ENCODE data around the gene AARS1. TPM values are rescaled to one million over a fixed set of nuclear protein-coding genes. Genes with fewer than 3 reads are reported as not detected.
"Not testable (repeated sequence)": the region's sequence is repeated elsewhere in the genome, so short reads cannot be mapped to it uniquely, and the experiment has no call there.

AARS1 gene
- total RNA-seq, 2 experiments from 2014 or later, result 10.3 to 11.1 TPM

DNA sequence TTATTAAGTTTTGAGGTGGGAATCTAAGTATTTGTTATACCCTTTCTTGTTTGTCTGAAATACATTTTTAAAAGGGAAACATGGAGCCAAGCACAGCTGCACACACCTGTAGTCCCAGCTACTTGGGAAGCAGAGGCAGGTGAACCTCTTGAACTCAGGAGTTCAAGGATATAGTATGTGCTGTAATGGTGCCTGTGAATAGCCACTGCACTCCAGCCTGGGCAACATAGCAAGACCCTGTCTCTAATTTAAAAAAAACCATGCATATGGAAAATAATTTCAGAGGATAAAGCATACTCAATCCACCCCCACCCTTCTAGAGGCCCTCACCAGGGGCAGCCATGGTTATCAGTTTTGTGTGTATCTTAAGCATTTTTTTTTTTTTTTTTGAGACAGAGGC, 6.3 kb upstream of the AARS1 start:
- no peaks in the 10 kb centered on the region for H3K9me3 ChIP-seq (ENCODE audit: control insufficient read depth in 1 of 2, insufficient read depth in 1 of 2, low read length in 2 of 2)
- Mint-ChIP-seq H3K9me3 (no peaks in the 10 kb centered on the region), H3K4me3 (no peak overlapping the region), H3K4me1 (ENCODE audit: low read depth) (peaks cover 23% of the 10 kb centered on the region), H3K27ac (no peak overlapping the region), H3K27me3 (no peaks in the 10 kb centered on the region), H3K36me3 (ENCODE audit: low read depth) (peaks cover 19% of the 10 kb centered on the region)
- CTCF ChIA-PET, result no interaction called here
- H3K4me1 ChIP-seq (ENCODE audit: insufficient read depth, low read length), result peaks cover 20% of the 10 kb centered on the region
- intact Hi-C loops (cut with DNase I, micrococcal nuclease), result no loop called here
- no peak for ATAC-seq (ENCODE audit: poor library complexity)
- TF ChIP-seq, protein P1, sequence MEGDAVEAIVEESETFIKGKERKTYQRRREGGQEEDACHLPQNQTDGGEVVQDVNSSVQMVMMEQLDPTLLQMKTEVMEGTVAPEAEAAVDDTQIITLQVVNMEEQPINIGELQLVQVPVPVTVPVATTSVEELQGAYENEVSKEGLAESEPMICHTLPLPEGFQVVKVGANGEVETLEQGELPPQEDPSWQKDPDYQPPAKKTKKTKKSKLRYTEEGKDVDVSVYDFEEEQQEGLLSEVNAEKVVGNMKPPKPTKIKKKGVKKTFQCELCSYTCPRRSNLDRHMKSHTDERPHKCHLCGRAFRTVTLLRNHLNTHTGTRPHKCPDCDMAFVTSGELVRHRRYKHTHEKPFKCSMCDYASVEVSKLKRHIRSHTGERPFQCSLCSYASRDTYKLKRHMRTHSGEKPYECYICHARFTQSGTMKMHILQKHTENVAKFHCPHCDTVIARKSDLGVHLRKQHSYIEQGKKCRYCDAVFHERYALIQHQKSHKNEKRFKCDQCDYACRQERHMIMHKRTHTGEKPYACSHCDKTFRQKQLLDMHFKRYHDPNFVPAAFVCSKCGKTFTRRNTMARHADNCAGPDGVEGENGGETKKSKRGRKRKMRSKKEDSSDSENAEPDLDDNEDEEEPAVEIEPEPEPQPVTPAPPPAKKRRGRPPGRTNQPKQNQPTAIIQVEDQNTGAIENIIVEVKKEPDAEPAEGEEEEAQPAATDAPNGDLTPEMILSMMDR (IDR thresholded peaks at IDR 0.05), result no peak
- H3K4me3 ChIP-seq (ENCODE audit: low read length), result no peak overlapping the region
- H3K36me3 ChIP-seq (ENCODE audit: insufficient read depth, low read length), result no peaks in the 10 kb centered on the region
- no peaks in the 10 kb centered on the region for H3K27me3 ChIP-seq (ENCODE audit: control insufficient read depth in 1 of 2, insufficient read depth in 2 of 2, low read length in 2 of 2)
- no peak for DNase-seq
- H3K27ac ChIP-seq (ENCODE audit: low read depth in 1 of 2, low read length in 2 of 2), result no peak overlapping the region
- POLR2A ChIA-PET, result no interaction called here

GRCh38 chr16:70294385-70295025, 5.2 kb upstream of the AARS1 start:
- Histone ChIP-seq H3K4me1 (ENCODE audit: insufficient read depth, low read length) (peaks cover 15% of the 10 kb centered on the region), H3K9me3 (ENCODE audit: control insufficient read depth in 1 of 2, insufficient read depth in 1 of 2, low read length in 2 of 2) (no peaks in the 10 kb centered on the region), H3K4me3 (ENCODE audit: low read length) (no peak overlapping the region), H3K27ac (ENCODE audit: low read depth in 1 of 2, low read length in 2 of 2) (no peak overlapping the region), H3K36me3 (ENCODE audit: insufficient read depth, low read length) (no peaks in the 10 kb centered on the region), H3K27me3 (ENCODE audit: control insufficient read depth in 1 of 2, insufficient read depth in 2 of 2, low read length in 2 of 2) (no peaks in the 10 kb centered on the region)
- POLR2A ChIA-PET, result no interaction called here
- Mint-ChIP-seq H3K36me3 (ENCODE audit: low read depth) (peaks cover 10% of the 10 kb centered on the region), H3K9me3 (no peaks in the 10 kb centered on the region), H3K4me1 (ENCODE audit: low read depth) (peaks cover 17% of the 10 kb centered on the region), H3K27me3 (no peaks in the 10 kb centered on the region), H3K27ac (no peak overlapping the region), H3K4me3 (no peak overlapping the region)
- no peak for DNase-seq
- intact Hi-C loops (cut with DNase I, micrococcal nuclease), result no loop called here
- ATAC-seq (ENCODE audit: poor library complexity), result no peak
- CTCF ChIA-PET, result no interaction called here
- TF ChIP-seq, protein P1 (IDR thresholded peaks at IDR 0.05), result no peak

GRCh38 chr16:70292148-70292547, 2.8 kb upstream of the AARS1 start:
- H3K36me3 ChIP-seq (ENCODE audit: insufficient read depth, low read length); H3K9me3 ChIP-seq (ENCODE audit: control insufficient read depth in 1 of 2, insufficient read depth in 1 of 2, low read length in 2 of 2); H3K9me3 Mint-ChIP-seq; DNase-seq; intact Hi-C loops (cut with DNase I, micrococcal nuclease); H3K27ac Mint-ChIP-seq; H3K4me3 ChIP-seq (ENCODE audit: low read length); H3K27me3 ChIP-seq (ENCODE audit: control insufficient read depth in 1 of 2, insufficient read depth in 2 of 2, low read length in 2 of 2); CTCF ChIA-PET; H3K4me3 Mint-ChIP-seq; ATAC-seq (ENCODE audit: poor library complexity); H3K27me3 Mint-ChIP-seq; H3K27ac ChIP-seq (ENCODE audit: low read depth in 1 of 2, low read length in 2 of 2): not testable (repeated sequence)
- POLR2A ChIA-PET, result interaction anchor here (1.4 kb wide), 1 partner anchor 40 kb away, joined by 5 read pairs; no protein-coding TSS in a partner anchor
- Mint-ChIP-seq H3K36me3 (ENCODE audit: low read depth) (peaks cover 10% of the 10 kb centered on the region), H3K4me1 (ENCODE audit: low read depth) (peaks cover 16% of the 10 kb centered on the region)
- peaks cover 20% of the 10 kb centered on the region for H3K4me1 ChIP-seq (ENCODE audit: insufficient read depth, low read length)

All from CD4-positive, alpha-beta T cell (primary cell).